Measurements from ENCODE around the gene ZNF106.

- no peak for TF ChIP-seq CTCF (IDR thresholded peaks at IDR 0.05; ENCODE audit: insufficient read depth, low read depth, low read length)
- TF ChIP-seq EZH2 (IDR thresholded peaks at IDR 0.05; ENCODE audit: insufficient read depth, low read length), result no peak
Measured at GRCh38 chr15:42384597-42384996, 106.3 kb downstream of the ZNF106 start.
